CD4-positive, alpha-beta T cell (primary cell): ENCODE results near the gene OTUD3. TPM values are rescaled to one million over a fixed set of nuclear protein-coding genes. Genes with fewer than 3 reads are reported as not detected.
"Not testable (repeated sequence)": the region's sequence is repeated elsewhere in the genome, so short reads cannot be mapped to it uniquely, and the experiment has no call there.

Experiments used
- ATAC-seq: fragments of 200-7000 bp; cut with Tn5 transposase; one replicate; pipeline ENCODE4 v1.10.0; 2022; ENCODE audit warnings: mild to moderate bottlenecking; ENCODE audit not compliant: poor library complexity
- CTCF ChIA-PET: fragments of 350-600 bp; sonication (Branson Sonifier 250); formaldehyde crosslinking; loops from one replicate; lab custom pipeline; 2021; ENCODE audit warnings: antibody characterized with exemption, inconsistent platforms; lab: Charles Lee
- POLR2A ChIA-PET: fragments of 350-600 bp; sonication (Branson Sonifier 250); formaldehyde crosslinking; loops from one replicate; lab custom pipeline; 2021; ENCODE audit warnings: antibody characterized with exemption, inconsistent platforms; lab: Charles Lee
- DNase-seq, 14 experiments: peaks; one replicate each; pipeline ENCODE4 v3.0.0-alpha.2; 2013 to 2020; ENCODE audit warnings: mixed read lengths in 2 of 14
- H3K27ac ChIP-seq, 2 donors: one replicate each; pipeline versions ENCODE4 v1.5.1 to v1.7.0; 2013; ENCODE audit warnings: low read length in 2 of 2, low read depth in 1 of 2, mild to moderate bottlenecking in 1 of 2
- H3K27me3 ChIP-seq, 2 experiments: 1 replicate in 1 of 2; 2 replicates in 1 of 2; pipeline versions ENCODE4 v1.6.1 to v1.7.0; 2013; ENCODE audit warnings: low read length in 2 of 2, control low read depth in 1 of 2, mild to moderate bottlenecking in 1 of 2, moderate library complexity in 1 of 2; ENCODE audit not compliant: insufficient read depth in 2 of 2, control insufficient read depth in 1 of 2
- H3K36me3 ChIP-seq: one replicate; pipeline ENCODE4 v1.6.1; 2013; ENCODE audit warnings: low read length, control low read depth; ENCODE audit not compliant: insufficient read depth
- H3K4me1 ChIP-seq: one replicate; pipeline ENCODE4 v1.6.1; 2013; ENCODE audit warnings: low read length, control low read depth; ENCODE audit not compliant: insufficient read depth
- H3K4me3 ChIP-seq: one replicate; pipeline ENCODE4 v1.5.1; 2013; ENCODE audit warnings: mild to moderate bottlenecking, low read length, moderate library complexity
- H3K9me3 ChIP-seq, 2 experiments: 1 replicate in 1 of 2; 2 replicates in 1 of 2; pipeline versions ENCODE4 v1.6.1 to v1.7.0; 2013; ENCODE audit warnings: low read length in 2 of 2, mild to moderate bottlenecking in 2 of 2, control low read depth in 1 of 2, moderate library complexity in 1 of 2; ENCODE audit not compliant: control insufficient read depth in 1 of 2, insufficient read depth in 1 of 2
- H3K27ac Mint-ChIP-seq: one replicate; pipeline ENCODE4 v1.8.0; 2020; ENCODE audit warnings: mixed read lengths
- H3K27me3 Mint-ChIP-seq: one replicate; pipeline ENCODE4 v1.8.0; 2021; ENCODE audit warnings: mixed read lengths
- H3K36me3 Mint-ChIP-seq: one replicate; pipeline ENCODE4 v1.8.0; 2021; ENCODE audit warnings: low read depth, mixed read lengths
- H3K4me1 Mint-ChIP-seq: one replicate; pipeline ENCODE4 v1.8.0; 2021; ENCODE audit warnings: low read depth, mixed read lengths
- H3K4me3 Mint-ChIP-seq: one replicate; pipeline ENCODE4 v1.8.0; 2020; ENCODE audit warnings: mild to moderate bottlenecking, mixed read lengths
- H3K9me3 Mint-ChIP-seq: one replicate; pipeline ENCODE4 v1.8.0; 2020; ENCODE audit warnings: mixed read lengths
- intact Hi-C, 2 experiments: fragments of 100-400 bp; cut with DNase I in 1 of 2; cut with micrococcal nuclease in 1 of 2; formaldehyde crosslinking; loops; one replicate each; pipeline versions ENCODE4 v1.15.1 to v1.9.0; 2023 to 2025; cut with DNase I, micrococcal nuclease
- total RNA-seq, 174 experiments: library from RNA in 2 of 174; stranded (reverse) in 2 of 174; gene quantifications; one replicate each; pipeline ENCODE4 v1.2.3 and lab custom pipeline; 2021 to 2026
- TF ChIP-seq, protein P1 (sequence below): fragments of 200-600 bp; IDR thresholded peaks from one replicate; pipeline ENCODE4 v1.8.0; 2022; ENCODE audit warnings: antibody characterized with exemption, mild to moderate bottlenecking

Gene OTUD3
- total RNA-seq, 2 experiments from 2014 or later, result 11.4 to 12.6 TPM

DNA sequence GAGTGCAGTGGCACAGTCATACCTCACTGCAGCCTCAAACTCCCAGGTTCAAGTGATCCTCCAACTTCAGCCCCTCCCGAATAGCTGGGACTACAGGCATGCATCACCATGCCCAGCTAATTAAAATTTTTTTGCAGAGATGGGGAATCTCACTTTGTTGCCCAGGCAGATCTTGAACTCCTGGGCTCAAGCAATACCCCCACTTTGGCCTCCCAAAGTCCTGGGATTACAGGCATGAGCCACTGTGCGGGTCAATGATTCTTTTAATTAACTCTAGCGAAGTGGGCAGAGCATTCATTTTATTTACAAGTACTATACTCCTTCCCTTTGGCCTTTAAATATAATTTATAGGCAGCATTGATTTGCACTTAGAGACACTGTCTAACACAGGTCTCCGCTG, 2.5 kb upstream of the OTUD3 start:
- no peak for ATAC-seq
- Histone ChIP-seq H3K4me3 (no peak overlapping the region), H3K27ac (no peak overlapping the region), H3K9me3 (no peaks in the 10 kb centered on the region), H3K27me3 (no peaks in the 10 kb centered on the region), H3K4me1 (peaks cover 19% of the 10 kb centered on the region), H3K36me3 (no peaks in the 10 kb centered on the region)
- DNase-seq, result no peak
- Mint-ChIP-seq H3K9me3 (no peaks in the 10 kb centered on the region), H3K4me1 (peaks cover 24% of the 10 kb centered on the region), H3K27ac (no peak overlapping the region), H3K27me3 (peaks cover 26% of the 10 kb centered on the region), H3K4me3 (no peak overlapping the region), H3K36me3 (no peaks in the 10 kb centered on the region)
- TF ChIP-seq, protein P1, sequence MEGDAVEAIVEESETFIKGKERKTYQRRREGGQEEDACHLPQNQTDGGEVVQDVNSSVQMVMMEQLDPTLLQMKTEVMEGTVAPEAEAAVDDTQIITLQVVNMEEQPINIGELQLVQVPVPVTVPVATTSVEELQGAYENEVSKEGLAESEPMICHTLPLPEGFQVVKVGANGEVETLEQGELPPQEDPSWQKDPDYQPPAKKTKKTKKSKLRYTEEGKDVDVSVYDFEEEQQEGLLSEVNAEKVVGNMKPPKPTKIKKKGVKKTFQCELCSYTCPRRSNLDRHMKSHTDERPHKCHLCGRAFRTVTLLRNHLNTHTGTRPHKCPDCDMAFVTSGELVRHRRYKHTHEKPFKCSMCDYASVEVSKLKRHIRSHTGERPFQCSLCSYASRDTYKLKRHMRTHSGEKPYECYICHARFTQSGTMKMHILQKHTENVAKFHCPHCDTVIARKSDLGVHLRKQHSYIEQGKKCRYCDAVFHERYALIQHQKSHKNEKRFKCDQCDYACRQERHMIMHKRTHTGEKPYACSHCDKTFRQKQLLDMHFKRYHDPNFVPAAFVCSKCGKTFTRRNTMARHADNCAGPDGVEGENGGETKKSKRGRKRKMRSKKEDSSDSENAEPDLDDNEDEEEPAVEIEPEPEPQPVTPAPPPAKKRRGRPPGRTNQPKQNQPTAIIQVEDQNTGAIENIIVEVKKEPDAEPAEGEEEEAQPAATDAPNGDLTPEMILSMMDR, result no peak
- POLR2A ChIA-PET, result no interaction called here
- CTCF ChIA-PET, result no interaction called here
- intact Hi-C loops, result loop anchor here in 1 of 2 experiments (5.0 to 10.0 kb wide), 3 partner anchors 675 to 975 kb away; partner anchors contain the start of genes ALDH4A1 and PINK1

DNA sequence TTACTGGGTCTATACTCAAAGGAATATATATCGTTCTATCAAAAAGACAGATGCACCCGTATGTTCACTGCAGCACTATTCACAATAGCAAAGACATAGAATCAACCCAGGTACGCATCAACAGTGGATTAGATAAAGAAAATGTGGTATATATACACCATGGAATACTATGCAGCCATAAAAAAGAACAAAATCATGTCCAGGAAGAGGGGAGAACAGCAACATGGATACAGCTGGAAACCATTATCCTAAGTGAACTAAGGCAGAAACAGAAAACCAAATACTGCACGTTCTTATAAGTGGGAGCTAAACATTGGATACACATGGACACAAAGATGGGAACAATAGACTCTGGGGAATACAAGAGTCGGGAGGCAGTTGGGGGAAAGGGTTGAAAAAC, 1.4 kb upstream of the OTUD3 start:
- H3K4me1 ChIP-seq, result peaks cover 19% of the 10 kb centered on the region
- POLR2A ChIA-PET, DNase-seq, H3K27ac Mint-ChIP-seq, H3K36me3 Mint-ChIP-seq, H3K27me3 ChIP-seq, H3K9me3 Mint-ChIP-seq, H3K36me3 ChIP-seq, CTCF ChIA-PET, H3K9me3 ChIP-seq, H3K4me3 ChIP-seq, H3K27ac ChIP-seq, H3K4me3 Mint-ChIP-seq, ATAC-seq: not testable (repeated sequence)
- peaks cover 35% of the 10 kb centered on the region for H3K4me1 Mint-ChIP-seq
- intact Hi-C loops, result loop anchor here in 1 of 2 experiments (1.0 to 10.0 kb wide), 4 partner anchors 605 to 976 kb away; partner anchors contain the start of genes ALDH4A1, CAMK2N1 and PINK1
- peaks cover 19% of the 10 kb centered on the region for H3K27me3 Mint-ChIP-seq

DNA sequence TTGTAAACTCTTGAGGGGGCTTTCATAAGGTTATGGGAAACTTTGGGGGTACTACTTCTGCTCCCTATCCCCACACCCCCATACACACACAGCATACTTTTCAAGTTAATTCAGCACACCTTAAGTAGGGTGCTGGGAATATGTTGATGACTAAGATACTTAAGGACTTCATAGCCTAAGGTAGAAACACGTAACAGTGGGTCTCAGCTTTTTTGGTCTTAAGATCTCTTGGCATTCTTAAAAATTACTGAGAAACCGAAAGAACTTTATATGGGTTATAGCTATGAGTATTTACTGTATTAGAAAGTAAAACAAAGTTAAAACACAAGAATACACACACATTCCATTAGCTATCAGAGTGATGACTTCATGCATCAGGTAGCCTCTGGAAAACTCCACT, 2.1 kb downstream of the OTUD3 start:
- ChIA-PET CTCF (no interaction called here), POLR2A (no interaction called here)
- ATAC-seq (no peak), DNase-seq (no peak)
- peaks cover 63% of the 10 kb centered on the region for H3K4me1 Mint-ChIP-seq
- no peaks in the 10 kb centered on the region for H3K9me3 Mint-ChIP-seq
- H3K4me1 ChIP-seq, result peaks cover 19% of the 10 kb centered on the region
- TF ChIP-seq, protein P1, result no peak
- no peaks in the 10 kb centered on the region for H3K27me3 Mint-ChIP-seq
- no peaks in the 10 kb centered on the region for H3K36me3 ChIP-seq
- H3K27me3 ChIP-seq, result no peaks in the 10 kb centered on the region
- H3K9me3 ChIP-seq, result no peaks in the 10 kb centered on the region
- peak overlapping the region; percentile 91 for H3K4me3 Mint-ChIP-seq
- no peak overlapping the region for H3K27ac ChIP-seq
- H3K4me3 ChIP-seq, result no peak overlapping the region
- intact Hi-C loops, result loop anchor here in 1 of 2 experiments (5.0 to 10.0 kb wide), 3 partner anchors 680 to 980 kb away; partner anchors contain the start of genes ALDH4A1 and PINK1
- peaks cover 8% of the 10 kb centered on the region for H3K36me3 Mint-ChIP-seq
- H3K27ac Mint-ChIP-seq, result peak overlapping the region; percentile 65

DNA sequence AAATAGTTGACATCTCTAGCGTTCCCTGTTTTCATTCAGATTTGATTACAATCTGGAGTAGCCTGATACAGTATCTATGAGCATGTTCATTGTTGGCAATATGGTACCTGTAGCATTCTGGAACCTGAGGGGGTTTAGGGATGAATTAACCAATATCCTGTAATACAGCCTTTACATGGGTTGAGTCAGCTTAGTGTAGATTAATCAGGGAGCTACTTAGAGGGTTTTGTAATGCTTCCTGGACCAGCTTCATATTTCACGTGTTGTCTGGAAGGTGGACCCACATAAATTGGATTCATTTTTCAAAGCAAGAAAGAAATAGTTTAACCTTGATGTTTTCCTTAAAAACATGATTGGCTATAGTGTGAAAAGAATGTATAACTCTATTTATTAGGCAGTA, 3.6 kb downstream of the OTUD3 start:
- intact Hi-C loops, result loop anchor here in 1 of 2 experiments (10.0 kb wide), 2 partner anchors 681 to 981 kb away; partner anchors contain the start of gene ALDH4A1
- no peaks in the 10 kb centered on the region for H3K27me3 Mint-ChIP-seq
- TF ChIP-seq, protein P1, result no peak
- H3K4me1 Mint-ChIP-seq, result peaks cover 74% of the 10 kb centered on the region
- ChIA-PET CTCF (no interaction called here), POLR2A (interaction anchor here (1.0 kb wide), 1 partner anchor 289 kb away, joined by 3 read pairs; a partner anchor contains a TSS)
- H3K27ac ChIP-seq, result no peak overlapping the region
- H3K4me3 Mint-ChIP-seq, result no peak overlapping the region
- peaks cover 16% of the 10 kb centered on the region for H3K36me3 Mint-ChIP-seq
- no peak overlapping the region for H3K4me3 ChIP-seq
- H3K9me3 ChIP-seq, result no peaks in the 10 kb centered on the region
- H3K27ac Mint-ChIP-seq, result no peak overlapping the region
- peaks cover 19% of the 10 kb centered on the region for H3K4me1 ChIP-seq
- ATAC-seq (no peak), DNase-seq (no peak)
- no peaks in the 10 kb centered on the region for H3K27me3 ChIP-seq
- no peaks in the 10 kb centered on the region for H3K9me3 Mint-ChIP-seq
- peaks cover 7% of the 10 kb centered on the region for H3K36me3 ChIP-seq
